Endothelial cell of umbilical vein (primary cell): Measurements from ENCODE around the gene BTLA. TPM values are rescaled to one million over a fixed set of nuclear protein-coding genes. Genes with fewer than 3 reads are reported as not detected.
"Not testable (repeated sequence)": the region's sequence is repeated elsewhere in the genome, so short reads cannot be mapped to it uniquely, and the experiment has no call there.

Source experiments
- BruUV-seq: library from RNA; stranded (reverse); fragments of 400-500 nt; replicated peaks from 2 replicates; lab custom pipeline; 2021; lab: Mats Ljungman, UMichigan
- CTCF ChIA-PET: fragments of 300-600, 350-600 bp; sonication (Branson Sonifier 250); formaldehyde crosslinking; loops from one replicate; lab custom pipeline; 2021; ENCODE audit warnings: antibody characterized with exemption, inconsistent platforms; lab: Charles Lee
- POLR2A ChIA-PET: fragments of 300-600, 350-600 bp; sonication (Branson Sonifier 250); formaldehyde crosslinking; loops from one replicate; lab custom pipeline; 2021; ENCODE audit warnings: antibody characterized with exemption, inconsistent platforms; lab: Charles Lee
- DNase-seq: peaks from one replicate; pipeline ENCODE4 v3.0.0-alpha.2; 2011; ENCODE audit warnings: low read depth, low spot score
- FAIRE-seq: peaks from 2 replicates; lab custom pipeline; 2011; peaks lifted over from hg19 to GRCh38; lab: Jason Lieb, UNC
- H2AFZ ChIP-seq: 2 replicates; pipeline ENCODE4 v1.6.0; 2012; ENCODE audit warnings: low read depth, low read length, control low read depth, inconsistent platforms
- H3K27ac ChIP-seq: 2 replicates; pipeline ENCODE4 v1.5.1; 2011; ENCODE audit warnings: low read depth, mild to moderate bottlenecking, control low read depth, low read length, moderate library complexity; ENCODE audit not compliant: insufficient read depth
- H3K27me3 ChIP-seq, 2 experiments: 2 replicates each; pipeline versions ENCODE4 v1.6.0 to v1.6.1; 2011; ENCODE audit warnings: low read length in 2 of 2, mixed read lengths in 1 of 2; ENCODE audit not compliant: control insufficient read depth in 2 of 2, insufficient read depth in 2 of 2
- H3K36me3 ChIP-seq, 2 experiments: 2 replicates in 1 of 2; 3 replicates in 1 of 2; pipeline ENCODE4 v1.5.1; 2011; ENCODE audit warnings: low read length in 2 of 2, mild to moderate bottlenecking in 1 of 2, moderate library complexity in 1 of 2; ENCODE audit not compliant: control insufficient read depth in 2 of 2, insufficient read depth in 2 of 2; ENCODE audit errors: extremely low read depth in 1 of 2
- H3K4me1 ChIP-seq: 3 replicates; pipeline ENCODE4 v1.5.1; 2011; ENCODE audit warnings: mild to moderate bottlenecking, low read length; ENCODE audit not compliant: control insufficient read depth, insufficient read depth; ENCODE audit errors: extremely low read depth
- H3K4me2 ChIP-seq: 2 replicates; pipeline ENCODE4 v1.6.1; 2011; ENCODE audit warnings: low read length, control low read depth, mixed read lengths; ENCODE audit not compliant: insufficient read depth
- H3K4me3 ChIP-seq, 3 experiments: fragments of 200-600 bp in 1 of 3; sonication (generic), shearing (Covaris generic) in 1 of 3; replicated peaks in 1 of 3; 2 replicates each; pipeline ENCODE4 v1.5.1; 2011 to 2016; ENCODE audit warnings: control low read depth in 3 of 3, low read length in 3 of 3, mild to moderate bottlenecking in 2 of 3, inconsistent platforms in 1 of 3, low read depth in 1 of 3, moderate library complexity in 1 of 3; ENCODE audit not compliant: insufficient read depth in 1 of 3
- H3K79me2 ChIP-seq: 2 replicates; pipeline ENCODE4 v1.6.0; 2012; ENCODE audit warnings: low read length, inconsistent platforms; ENCODE audit not compliant: control insufficient read depth, insufficient read depth
- H3K9ac ChIP-seq: replicated peaks from 2 replicates; pipeline ENCODE3; 2011; ENCODE audit warnings: low read length, control low read depth; ENCODE audit not compliant: insufficient read depth; ENCODE audit errors: extremely low read depth
- H3K9me1 ChIP-seq: replicated peaks from 3 replicates; pipeline ENCODE4 v1.6.0; 2011; ENCODE audit warnings: mild to moderate bottlenecking, low read length; ENCODE audit not compliant: control insufficient read depth, insufficient read depth; ENCODE audit errors: extremely low read depth
- H3K9me3 ChIP-seq: replicated peaks from 2 replicates; pipeline ENCODE4 v1.5.1; 2012; ENCODE audit warnings: low read length, inconsistent platforms; ENCODE audit not compliant: control insufficient read depth, insufficient read depth
- H4K20me1 ChIP-seq: replicated peaks from 2 replicates; pipeline ENCODE3; 2011; ENCODE audit warnings: mild to moderate bottlenecking, low read length; ENCODE audit not compliant: control insufficient read depth, insufficient read depth; ENCODE audit errors: extremely low read depth
- CTCF ChIP-seq, 2 donors: IDR thresholded peaks; 1 replicate in 1 of 2; 2 replicates in 1 of 2; pipeline ENCODE4 v1.5.1; 2011; ENCODE audit warnings: low read length in 2 of 2, mild to moderate bottlenecking in 2 of 2, moderate library complexity in 2 of 2, control low read depth in 1 of 2, inconsistent platforms in 1 of 2, low read depth in 1 of 2; ENCODE audit not compliant: insufficient read depth in 1 of 2; ENCODE audit errors: extremely low read depth in 1 of 2
- EZH2 ChIP-seq: IDR thresholded peaks from 2 replicates; pipeline ENCODE4 v1.6.1; 2012; ENCODE audit warnings: borderline replicate concordance, low read depth, mild to moderate bottlenecking, moderate library complexity, low read length, inconsistent platforms; ENCODE audit not compliant: severe bottlenecking
- FOS ChIP-seq: IDR thresholded peaks from 2 replicates; pipeline ENCODE4 v1.6.1; 2011; ENCODE audit warnings: mild to moderate bottlenecking, low read length, moderate library complexity, borderline replicate concordance; ENCODE audit not compliant: insufficient read depth
- GATA2 ChIP-seq: IDR thresholded peaks from 2 replicates; pipeline ENCODE4 v1.7.0; 2011; ENCODE audit warnings: low read depth, mild to moderate bottlenecking, moderate library complexity, mixed read lengths, low read length; ENCODE audit not compliant: insufficient read length, insufficient read depth
- JUN ChIP-seq: IDR thresholded peaks from 2 replicates; pipeline ENCODE4 v1.6.1; 2011; ENCODE audit warnings: borderline replicate concordance, low read depth; ENCODE audit not compliant: insufficient read length, insufficient read depth
- MAX ChIP-seq: IDR thresholded peaks from 2 replicates; pipeline ENCODE4 v1.6.1; 2011; ENCODE audit not compliant: insufficient read depth, insufficient read length
- MYC ChIP-seq: IDR thresholded peaks from one replicate; pipeline ENCODE4 v1.6.1; 2011; ENCODE audit warnings: mild to moderate bottlenecking, low read depth, low read length
- POLR2A ChIP-seq: IDR thresholded peaks from 2 replicates; pipeline ENCODE4 v1.6.1; 2012; ENCODE audit warnings: low read depth, mild to moderate bottlenecking, control low read depth, low read length
- POLR2AphosphoS5 ChIP-seq: IDR thresholded peaks from 2 replicates; pipeline ENCODE4 v1.6.1; 2012; ENCODE audit warnings: low read depth, mild to moderate bottlenecking, control low read depth, low read length, moderate library complexity; ENCODE audit not compliant: insufficient read depth
- dilution Hi-C: fragments of 300-500 bp; cut with MboI; formaldehyde crosslinking; loops from one replicate; pipeline ENCODE4 v1.15.0; 2019; ENCODE audit warnings: low sequenced_read_pairs; ENCODE audit not compliant: extremely low pct_ligation_motif_present
- intact Hi-C: fragments of 100-400 bp; cut with micrococcal nuclease; formaldehyde crosslinking; loops from one replicate; pipeline ENCODE4 v1.10.0; 2022
- polyA plus RNA-seq, 4 experiments: library from polyadenylated mRNA; depleted of rRNA in 3 of 4; stranded (reverse) in 3 of 4; unstranded in 1 of 4; fragments of >200 nt; gene quantifications; 2 replicates each; pipeline versions ENCODE4 v1.2.1 to v1.2.3, GENCODE V29; 2011 to 2012; ENCODE audit warnings: missing spikeins in 1 of 4
- total RNA-seq: library from RNA; stranded (reverse); gene quantifications from 2 replicates; pipeline ENCODE4 v1.2.3, GENCODE V29; 2021

Gene BTLA
- total and polyA plus RNA-seq, 2 donors (not counting 3 experiments of a cell fraction or from before 2014, with no cell fraction given): not detected

GRCh38 chr3:112463250-112463649 is 36.0 kb downstream of the BTLA start:
- no peaks in the 10 kb centered on the region for H3K36me3 ChIP-seq
- H3K9me3 ChIP-seq: no peaks in the 10 kb centered on the region
- H3K27me3 ChIP-seq: no peaks in the 10 kb centered on the region
- ChIA-PET POLR2A (no interaction called here), CTCF (interaction anchor here (0.7 kb wide), 1 partner anchor 169 kb away, joined by 4 read pairs; the partner anchor contains the start of gene SLC9C1)
- H3K9ac ChIP-seq: no peak overlapping the region
- H3K4me2 ChIP-seq: no peak overlapping the region
- H3K79me2 ChIP-seq: no peaks in the 10 kb centered on the region
- dilution Hi-C loops: no loop called here
- DNase-seq (no peak), FAIRE-seq (no peak)
- no peak overlapping the region for H3K27ac ChIP-seq
- H2AFZ ChIP-seq: no peak overlapping the region
- TF ChIP-seq POLR2A: no peak
- TF ChIP-seq MYC: no peak
- no peak for TF ChIP-seq JUN
- no peak for TF ChIP-seq FOS
- TF ChIP-seq GATA2: no peak
- no peak for TF ChIP-seq MAX
- TF ChIP-seq POLR2AphosphoS5: no peak
- TF ChIP-seq CTCF (IDR thresholded peaks at IDR 0.05; ENCODE audit: extremely low read depth in 1 of 2, insufficient read depth in 1 of 2, low read depth in 1 of 2, low read length in 2 of 2): no peak
- TF ChIP-seq EZH2: no peak
- intact Hi-C loops: no loop called here
- no peaks in the 10 kb centered on the region for H4K20me1 ChIP-seq
- no peaks in the 10 kb centered on the region for H3K9me1 ChIP-seq
- no peaks in the 10 kb centered on the region for H3K4me1 ChIP-seq
- no peak overlapping the region for H3K4me3 ChIP-seq
- BruUV-seq: no TSS peak

GRCh38 chr3:112461787-112462186 is 37.5 kb downstream of the BTLA start:
- H3K4me1 ChIP-seq, H3K9me3 ChIP-seq, H3K9ac ChIP-seq, H2AFZ ChIP-seq, H3K27me3 ChIP-seq, DNase-seq, BruUV-seq, H4K20me1 ChIP-seq, H3K4me3 ChIP-seq, H3K36me3 ChIP-seq, FAIRE-seq, CTCF ChIA-PET, H3K4me2 ChIP-seq, H3K79me2 ChIP-seq, H3K9me1 ChIP-seq, H3K27ac ChIP-seq, intact Hi-C loops, dilution Hi-C loops, POLR2A ChIA-PET: not testable (repeated sequence)
